CD14-positive monocyte (primary cell): ENCODE data around the gene TRIM47. TPM values are rescaled to one million over a fixed set of nuclear protein-coding genes. Genes with fewer than 3 reads are reported as not detected.

Source experiments
- DNase-seq, 3 donors: peaks; one replicate each; pipeline ENCODE4 v3.0.0-alpha.2; 2011 to 2022
- H2AFZ ChIP-seq: 2 replicates; pipeline ENCODE4 v1.6.0; 2012; ENCODE audit warnings: mild to moderate bottlenecking, low read depth, low read length, inconsistent platforms; ENCODE audit not compliant: insufficient read depth, poor library complexity, severe bottlenecking
- H3K27ac ChIP-seq, 2 donors: 1 replicate in 1 of 2; 2 replicates in 1 of 2; pipeline ENCODE4 v1.5.1; 2012 to 2013; ENCODE audit warnings: low read length in 2 of 2, control low read depth in 1 of 2, inconsistent platforms in 1 of 2, low read depth in 1 of 2, mild to moderate bottlenecking in 1 of 2
- H3K27me3 ChIP-seq, 2 donors: one replicate each; pipeline versions ENCODE4 v1.6.0 to v1.6.1; 2011 to 2013; ENCODE audit warnings: low read length in 2 of 2; ENCODE audit not compliant: control insufficient read depth in 2 of 2, insufficient read depth in 2 of 2
- H3K36me3 ChIP-seq, 2 donors: replicated peaks in 1 of 2; 1 replicate in 1 of 2; 2 replicates in 1 of 2; pipeline versions ENCODE4 v1.5.1 to v1.6.1; 2012 to 2013; ENCODE audit warnings: low read length in 2 of 2, control low read depth in 1 of 2, inconsistent platforms in 1 of 2, mild to moderate bottlenecking in 1 of 2; ENCODE audit not compliant: insufficient read depth in 2 of 2, control insufficient read depth in 1 of 2
- H3K4me1 ChIP-seq, 2 donors: 1 replicate in 1 of 2; 2 replicates in 1 of 2; pipeline versions ENCODE4 v1.5.1 to v1.6.1; 2012 to 2013; ENCODE audit warnings: low read length in 2 of 2, control low read depth in 1 of 2, inconsistent platforms in 1 of 2, mild to moderate bottlenecking in 1 of 2, moderate library complexity in 1 of 2; ENCODE audit not compliant: insufficient read depth in 2 of 2, control insufficient read depth in 1 of 2
- H3K4me2 ChIP-seq: replicated peaks from 2 replicates; pipeline ENCODE3; 2012; ENCODE audit warnings: low read length, moderate library complexity, mild to moderate bottlenecking; ENCODE audit not compliant: poor library complexity, severe bottlenecking; ENCODE audit errors: extremely low read depth
- H3K4me3 ChIP-seq, 3 experiments: fragments of 200-600 bp in 1 of 3; sonication (generic) in 1 of 3; replicated peaks in 1 of 3; 1 replicate in 2 of 3; 2 replicates in 1 of 3; pipeline ENCODE4 v1.5.1; 2011 to 2013; ENCODE audit warnings: low read length in 3 of 3, mild to moderate bottlenecking in 3 of 3, control low read depth in 2 of 3, low read depth in 2 of 3, inconsistent platforms in 1 of 3, moderate library complexity in 1 of 3
- H3K79me2 ChIP-seq: 2 replicates; pipeline ENCODE4 v1.6.0; 2012; ENCODE audit warnings: mild to moderate bottlenecking, control low read depth, inconsistent platforms, low read length, moderate library complexity; ENCODE audit not compliant: insufficient read depth
- H3K9ac ChIP-seq: 2 replicates; pipeline ENCODE4 v1.6.0; 2017; ENCODE audit warnings: low read length, mild to moderate bottlenecking; ENCODE audit not compliant: insufficient read depth, poor library complexity, severe bottlenecking
- H3K9me3 ChIP-seq, 2 donors: replicated peaks in 1 of 2; 1 replicate in 1 of 2; 2 replicates in 1 of 2; pipeline versions ENCODE4 v1.5.1 to v1.6.1; 2012 to 2013; ENCODE audit warnings: low read length in 2 of 2, control low read depth in 1 of 2; ENCODE audit not compliant: control insufficient read depth in 1 of 2, insufficient read depth in 1 of 2
- H4K20me1 ChIP-seq: 2 replicates; pipeline ENCODE4 v1.6.0; 2012; ENCODE audit warnings: mild to moderate bottlenecking, low read length, control low read depth, moderate library complexity; ENCODE audit not compliant: insufficient read depth
- H3K27ac Mint-ChIP-seq, 7 donors: one replicate each; pipeline ENCODE4 v1.8.0; 2020; ENCODE audit warnings: mild to moderate bottlenecking in 7 of 7, mixed read lengths in 7 of 7, moderate library complexity in 6 of 7, inconsistent platforms in 2 of 7
- H3K27me3 Mint-ChIP-seq, 3 donors: one replicate each; pipeline ENCODE4 v1.8.0; 2021 to 2022; ENCODE audit warnings: low read depth in 3 of 3, mild to moderate bottlenecking in 3 of 3, mixed read lengths in 3 of 3, moderate library complexity in 3 of 3, inconsistent platforms in 1 of 3
- H3K36me3 Mint-ChIP-seq, 2 donors: one replicate each; pipeline ENCODE4 v1.8.0; 2020; ENCODE audit warnings: mixed read lengths in 2 of 2, inconsistent platforms in 1 of 2, mild to moderate bottlenecking in 1 of 2
- H3K4me1 Mint-ChIP-seq: one replicate; pipeline ENCODE4 v1.8.0; 2020; ENCODE audit warnings: mild to moderate bottlenecking, mixed read lengths
- H3K4me3 Mint-ChIP-seq, 2 donors: one replicate each; pipeline ENCODE4 v1.8.0; 2020; ENCODE audit warnings: mild to moderate bottlenecking in 2 of 2, mixed read lengths in 2 of 2, moderate library complexity in 1 of 2
- H3K9me3 Mint-ChIP-seq, 7 donors: one replicate each; pipeline ENCODE4 v1.8.0; 2020 to 2022; ENCODE audit warnings: mixed read lengths in 7 of 7, mild to moderate bottlenecking in 6 of 7, moderate library complexity in 6 of 7, inconsistent platforms in 2 of 7
- WGBS: methylation state at CpG from one replicate; pipeline ENCODE4 v1.1.5; 2013; ENCODE audit warnings: missing lambda C conversion rate; ENCODE audit not compliant: insufficient coverage; 5-methylcytosine and 5-hydroxymethylcytosine counted together
- intact Hi-C, 2 donors: fragments of 100-400 bp; cut with micrococcal nuclease; formaldehyde crosslinking; loops; one replicate each; pipeline versions ENCODE4 v1.15.0 to v1.15.1; 2023
- polyA plus RNA-seq, 3 donors: library from polyadenylated mRNA; depleted of rRNA in 1 of 3; unstranded in 2 of 3; stranded (reverse) in 1 of 3; fragments of 300-500 nt in 2 of 3; fragments of >200 nt in 1 of 3; fragmentation: Illumina TruSeq in 2 of 3; gene quantifications; 1 replicate in 2 of 3; 2 replicates in 1 of 3; pipeline ENCODE4 v1.2.3, GENCODE V29; 2012 to 2021
- TF ChIP-seq, protein P1 (sequence below): fragments of 200-600 bp; IDR thresholded peaks from one replicate; pipeline ENCODE4 v1.8.0; 2022; ENCODE audit warnings: antibody characterized with exemption, mild to moderate bottlenecking

TRIM47 gene
- polyA plus RNA-seq, 3 donors, result 0.20 TPM; not detected in 2

DNA sequence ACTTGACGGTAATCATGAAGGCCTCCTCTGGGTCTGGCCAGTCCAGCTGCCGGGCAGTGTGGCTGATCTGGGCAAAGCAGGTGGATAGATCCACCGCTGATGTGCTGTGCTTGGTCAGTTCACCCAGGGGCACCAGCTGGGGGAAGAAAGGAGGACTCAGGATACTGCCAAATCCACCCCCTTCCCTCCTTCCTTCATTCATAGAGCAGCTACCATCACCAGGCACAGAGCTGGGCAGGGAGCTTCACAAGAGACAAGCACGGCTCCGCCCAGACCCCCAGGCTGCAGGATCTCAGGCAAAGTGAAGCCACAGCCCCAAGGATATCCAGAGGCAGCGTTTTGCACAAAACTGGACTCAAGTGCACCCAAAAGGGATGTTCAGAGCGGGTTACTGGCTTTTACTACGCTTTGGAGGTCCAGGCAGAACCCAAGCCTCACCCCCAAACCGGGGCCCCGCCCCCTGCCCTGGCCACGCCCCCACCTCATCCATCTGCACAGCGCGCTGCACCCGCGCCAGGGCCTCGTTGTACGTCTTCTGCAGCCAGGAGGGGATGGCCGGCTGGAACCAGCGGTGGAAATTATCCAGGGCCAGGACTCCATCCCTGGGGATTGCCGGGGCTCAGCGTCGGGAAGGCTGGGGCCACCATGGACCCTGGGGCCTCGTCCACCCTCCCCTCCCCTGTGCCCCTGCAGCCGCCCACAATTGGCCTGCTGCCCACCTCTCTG lies 43.3 kb downstream of the TRIM47 start:
- no peak overlapping the region for H3K4me3 ChIP-seq
- H3K27me3 ChIP-seq, result no peaks in the 10 kb centered on the region
- TF ChIP-seq, protein P1, sequence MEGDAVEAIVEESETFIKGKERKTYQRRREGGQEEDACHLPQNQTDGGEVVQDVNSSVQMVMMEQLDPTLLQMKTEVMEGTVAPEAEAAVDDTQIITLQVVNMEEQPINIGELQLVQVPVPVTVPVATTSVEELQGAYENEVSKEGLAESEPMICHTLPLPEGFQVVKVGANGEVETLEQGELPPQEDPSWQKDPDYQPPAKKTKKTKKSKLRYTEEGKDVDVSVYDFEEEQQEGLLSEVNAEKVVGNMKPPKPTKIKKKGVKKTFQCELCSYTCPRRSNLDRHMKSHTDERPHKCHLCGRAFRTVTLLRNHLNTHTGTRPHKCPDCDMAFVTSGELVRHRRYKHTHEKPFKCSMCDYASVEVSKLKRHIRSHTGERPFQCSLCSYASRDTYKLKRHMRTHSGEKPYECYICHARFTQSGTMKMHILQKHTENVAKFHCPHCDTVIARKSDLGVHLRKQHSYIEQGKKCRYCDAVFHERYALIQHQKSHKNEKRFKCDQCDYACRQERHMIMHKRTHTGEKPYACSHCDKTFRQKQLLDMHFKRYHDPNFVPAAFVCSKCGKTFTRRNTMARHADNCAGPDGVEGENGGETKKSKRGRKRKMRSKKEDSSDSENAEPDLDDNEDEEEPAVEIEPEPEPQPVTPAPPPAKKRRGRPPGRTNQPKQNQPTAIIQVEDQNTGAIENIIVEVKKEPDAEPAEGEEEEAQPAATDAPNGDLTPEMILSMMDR, result no peak
- H3K4me1 Mint-ChIP-seq, result peaks cover 23% of the 10 kb centered on the region
- no peaks in the 10 kb centered on the region for H3K9me3 ChIP-seq
- peak overlapping the region in 1 of 2 donors; percentile 8 for H3K27ac ChIP-seq
- H3K4me3 Mint-ChIP-seq, result no peak overlapping the region
- peaks cover 75 to 96% of the 10 kb centered on the region in 2 donors for H3K36me3 Mint-ChIP-seq
- H3K4me2 ChIP-seq, result no peak overlapping the region
- H3K27ac Mint-ChIP-seq, result peak overlapping the region in 4 of 7 donors; percentile 10 to 68 (median 38)
- H3K9me3 Mint-ChIP-seq, result no peaks in the 10 kb centered on the region
- peaks cover 3% of the 10 kb centered on the region for H3K79me2 ChIP-seq
- H3K27me3 Mint-ChIP-seq, result peaks cover 0 to 2% (median 2%) of the 10 kb centered on the region in 3 donors
- no peak overlapping the region for H2AFZ ChIP-seq
- DNase-seq, result no peak
- intact Hi-C loops, result no loop called here
- H3K9ac ChIP-seq, result no peak overlapping the region
- WGBS, result 91% methylated on average over 17 of the region's 24 CpGs
- H4K20me1 ChIP-seq, result peaks cover 73% of the 10 kb centered on the region
- H3K36me3 ChIP-seq, result peaks cover 71 to 89% of the 10 kb centered on the region in 2 donors
- peaks cover 14 to 29% of the 10 kb centered on the region in 2 donors for H3K4me1 ChIP-seq

DNA sequence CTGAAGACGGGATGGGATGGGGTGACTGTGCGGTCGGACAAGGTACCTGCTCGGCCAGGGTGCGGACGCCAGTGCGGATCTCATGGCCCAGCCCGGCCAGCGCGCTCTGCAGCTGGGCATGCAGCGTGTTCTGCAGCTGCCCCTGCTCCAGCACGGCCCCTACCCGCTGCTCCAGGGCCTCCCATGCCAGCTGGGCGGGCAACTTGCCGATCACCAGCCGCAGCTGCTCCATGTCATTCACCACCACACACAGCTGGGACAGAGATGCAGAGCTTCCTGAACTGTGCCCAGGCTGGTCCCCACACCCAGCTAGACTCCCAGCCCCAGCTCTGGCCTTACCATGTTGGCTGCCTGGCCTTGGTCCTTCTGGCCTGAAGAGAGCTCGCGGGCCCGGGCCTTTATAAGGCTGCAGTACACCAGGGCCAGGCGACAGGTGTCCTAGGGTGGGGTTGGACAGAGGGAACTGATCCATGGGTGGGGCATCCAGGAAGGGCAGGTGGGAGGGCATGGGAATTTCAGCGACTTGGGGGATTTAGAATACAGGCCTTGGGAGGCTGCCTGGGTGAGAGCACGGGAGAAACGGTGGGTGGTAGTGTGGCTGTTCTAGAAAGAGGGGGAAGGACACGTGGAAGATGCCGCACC lies 44.0 kb downstream of the TRIM47 start:
- peak overlapping the region; percentile 10 to 93 (median 61) for H3K27ac Mint-ChIP-seq
- H3K79me2 ChIP-seq, result peaks cover 2% of the 10 kb centered on the region

More for the DNA sequence above, 44.0 kb downstream of the TRIM47 start:
- H3K27me3 ChIP-seq, result no peaks in the 10 kb centered on the region
- H3K4me1 ChIP-seq, result peaks cover 14 to 29% of the 10 kb centered on the region in 2 donors
- peaks cover 71% of the 10 kb centered on the region for H4K20me1 ChIP-seq
- H3K27ac ChIP-seq, result peak overlapping the region in 1 of 2 donors; percentile 87
- no peak for DNase-seq
- Mint-ChIP-seq H3K4me1 (peaks cover 23% of the 10 kb centered on the region), H3K9me3 (no peaks in the 10 kb centered on the region), H3K36me3 (peaks cover 75 to 96% of the 10 kb centered on the region in 2 donors), H3K4me3 (no peak overlapping the region), H3K27me3 (peaks cover 0 to 2% (median 2%) of the 10 kb centered on the region in 3 donors)
- TF ChIP-seq, protein P1, result no peak
- no peak overlapping the region for H3K9ac ChIP-seq
- no peak overlapping the region for H2AFZ ChIP-seq
- intact Hi-C loops, result no loop called here
- no peak overlapping the region for H3K4me2 ChIP-seq
- H3K4me3 ChIP-seq, result no peak overlapping the region
- peaks cover 70 to 89% of the 10 kb centered on the region in 2 donors for H3K36me3 ChIP-seq
- no peaks in the 10 kb centered on the region for H3K9me3 ChIP-seq
- 97% methylated on average over 22 of the region's 25 CpGs for WGBS
